Mesenchymal stem cell (in vitro differentiated cells and primary cell): ENCODE results near the gene PLXNA2.

ENCODE experiments used
- DNase-seq: peaks from one replicate; pipeline ENCODE4 v3.0.0-alpha.2; 2013
- H2AFZ ChIP-seq: one replicate; pipeline ENCODE4 v1.6.1; 2013; ENCODE audit warnings: low read depth, mild to moderate bottlenecking, control low read depth, inconsistent platforms, low read length, moderate library complexity
- H2AK5ac ChIP-seq: 2 replicates; pipeline ENCODE4 v1.6.1; 2013; ENCODE audit warnings: low read length, moderate library complexity, mild to moderate bottlenecking, inconsistent platforms; ENCODE audit not compliant: severe bottlenecking
- H2BK120ac ChIP-seq: one replicate; pipeline ENCODE4 v1.6.1; 2013; ENCODE audit warnings: low read depth, mild to moderate bottlenecking, inconsistent platforms, low read length, moderate library complexity
- H2BK12ac ChIP-seq, 2 experiments: one replicate each; pipeline ENCODE4 v1.6.1; 2013; ENCODE audit warnings: inconsistent platforms in 2 of 2, low read length in 2 of 2, mild to moderate bottlenecking in 2 of 2, moderate library complexity in 2 of 2, control low read depth in 1 of 2
- H2BK15ac ChIP-seq: one replicate; pipeline ENCODE4 v1.6.1; 2013; ENCODE audit warnings: mild to moderate bottlenecking, low read depth, inconsistent platforms; ENCODE audit not compliant: poor library complexity, severe bottlenecking
- H2BK5ac ChIP-seq: 2 replicates; pipeline ENCODE4 v1.6.1; 2013; ENCODE audit warnings: low read depth, mild to moderate bottlenecking, low read length, control low read depth, inconsistent platforms; ENCODE audit not compliant: poor library complexity, severe bottlenecking
- H3K14ac ChIP-seq, 2 experiments: one replicate each; pipeline ENCODE4 v1.6.1; 2013; ENCODE audit warnings: inconsistent platforms in 2 of 2, low read length in 2 of 2, control low read depth in 1 of 2, mild to moderate bottlenecking in 1 of 2, moderate library complexity in 1 of 2
- H3K18ac ChIP-seq, 2 experiments: one replicate each; pipeline ENCODE4 v1.6.1; 2013; ENCODE audit warnings: inconsistent platforms in 2 of 2, low read length in 2 of 2, control low read depth in 1 of 2, low read depth in 1 of 2, mild to moderate bottlenecking in 1 of 2
- H3K23ac ChIP-seq, 2 experiments: one replicate each; pipeline ENCODE4 v1.6.1; 2013; ENCODE audit warnings: inconsistent platforms in 2 of 2, low read length in 2 of 2, mild to moderate bottlenecking in 2 of 2, moderate library complexity in 2 of 2, control low read depth in 1 of 2
- H3K27ac ChIP-seq: 2 replicates; pipeline ENCODE4 v1.5.1; 2013; ENCODE audit warnings: mild to moderate bottlenecking, moderate library complexity, low read length, control low read depth, inconsistent platforms; ENCODE audit not compliant: poor library complexity, severe bottlenecking
- H3K27me3 ChIP-seq, 2 experiments: 2 replicates each; pipeline versions ENCODE4 v1.6.1 to v1.7.0; 2013; ENCODE audit warnings: low read length in 2 of 2, mild to moderate bottlenecking in 2 of 2, moderate library complexity in 2 of 2, control low read depth in 1 of 2, inconsistent platforms in 1 of 2; ENCODE audit not compliant: control insufficient read depth in 1 of 2, insufficient read depth in 1 of 2
- H3K36me3 ChIP-seq, 2 experiments: 2 replicates each; pipeline versions ENCODE4 v1.6.1 to v1.7.0; 2013; ENCODE audit warnings: low read length in 2 of 2, control low read depth in 1 of 2, inconsistent platforms in 1 of 2, low read depth in 1 of 2, mild to moderate bottlenecking in 1 of 2; ENCODE audit not compliant: insufficient read depth in 2 of 2, control insufficient read depth in 1 of 2
- H3K4ac ChIP-seq, 2 experiments: one replicate each; pipeline ENCODE4 v1.6.1; 2013; ENCODE audit warnings: inconsistent platforms in 2 of 2, low read length in 2 of 2, mild to moderate bottlenecking in 2 of 2, moderate library complexity in 2 of 2, control low read depth in 1 of 2, low read depth in 1 of 2
- H3K4me1 ChIP-seq: 2 replicates; pipeline ENCODE4 v1.6.1; 2013; ENCODE audit warnings: low read depth, low read length, control low read depth; ENCODE audit not compliant: control insufficient read depth, insufficient read depth
- H3K4me2 ChIP-seq: 2 replicates; pipeline ENCODE4 v1.6.1; 2013; ENCODE audit warnings: low read length, mild to moderate bottlenecking, inconsistent platforms; ENCODE audit not compliant: poor library complexity, severe bottlenecking
- H3K4me3 ChIP-seq, 2 experiments: 2 replicates each; pipeline versions ENCODE4 v1.5.1 to v1.7.0; 2013; ENCODE audit warnings: low read length in 2 of 2, mild to moderate bottlenecking in 2 of 2, control low read depth in 1 of 2, low read depth in 1 of 2; ENCODE audit not compliant: insufficient read depth in 1 of 2
- H3K79me1 ChIP-seq: replicated peaks from 2 replicates; pipeline ENCODE4 v1.6.1; 2013; ENCODE audit warnings: mild to moderate bottlenecking, control low read depth, low read length, inconsistent platforms; ENCODE audit not compliant: poor library complexity, severe bottlenecking
- H3K9ac ChIP-seq: 2 replicates; pipeline ENCODE4 v1.7.0; 2013; ENCODE audit warnings: mild to moderate bottlenecking, low read length, moderate library complexity
- H3K9me3 ChIP-seq: 2 replicates; pipeline ENCODE4 v1.7.0; 2013; ENCODE audit warnings: mild to moderate bottlenecking, low read length; ENCODE audit not compliant: control insufficient read depth
- H4K8ac ChIP-seq: one replicate; pipeline ENCODE4 v1.6.1; 2013; ENCODE audit warnings: inconsistent platforms, mild to moderate bottlenecking, low read length, moderate library complexity
- H4K91ac ChIP-seq: one replicate; pipeline ENCODE4 v1.6.1; 2013; ENCODE audit warnings: mild to moderate bottlenecking, low read length, inconsistent platforms
- WGBS: methylation state at CpG from one replicate; pipeline ENCODE4 v1.1.7; 2013; ENCODE audit warnings: mixed read lengths; 5-methylcytosine and 5-hydroxymethylcytosine counted together

PLXNA2 gene

DNA sequence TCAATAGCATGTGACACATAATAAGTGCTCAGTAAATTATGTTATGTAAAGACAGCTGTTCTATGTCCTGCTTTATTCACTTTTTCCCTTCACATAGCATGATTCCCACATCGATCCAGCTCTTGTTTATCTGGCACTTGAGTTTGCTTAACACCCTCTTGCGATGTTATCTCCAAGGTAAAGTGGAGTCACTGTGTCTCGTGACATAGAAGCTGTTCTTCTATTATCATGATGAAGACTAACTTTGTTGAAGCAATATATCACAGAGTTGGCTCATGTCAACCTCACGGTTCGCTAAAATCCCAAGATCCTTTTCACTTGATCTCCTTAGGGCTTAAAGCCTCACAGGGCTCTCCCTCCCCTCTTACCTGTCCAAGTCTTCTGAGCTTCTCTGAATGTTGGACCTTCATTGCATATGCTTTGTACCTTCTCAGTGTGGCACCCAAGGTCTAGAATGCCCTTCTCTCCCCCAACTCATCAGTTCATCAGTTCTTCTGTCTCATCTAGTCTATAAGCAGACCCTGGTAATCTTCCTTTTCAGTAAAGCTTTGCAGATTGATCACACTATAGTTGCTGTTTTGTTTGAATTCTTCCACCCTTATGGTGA lies 38.0 kb downstream of the PLXNA2 start:
- Histone ChIP-seq H3K4me2 (no peak overlapping the region), H2BK12ac (peak overlapping the region; percentile 70 to 86), H2BK120ac (peak overlapping the region; percentile 43), H3K36me3 (no peaks in the 10 kb centered on the region), H3K4me1 (peaks cover 23% of the 10 kb centered on the region), H3K79me1 (no peaks in the 10 kb centered on the region), H3K9ac (no peak overlapping the region), H2BK15ac (no peak overlapping the region), H2BK5ac (no peak overlapping the region), H2AK5ac (no peak overlapping the region), H3K4me3 (no peak overlapping the region), H3K18ac (peak overlapping the region; percentile 66 to 77), H2AFZ (no peak overlapping the region), H3K27me3 (no peaks in the 10 kb centered on the region), H4K8ac (no peak overlapping the region), H3K14ac (no peak overlapping the region), H3K4ac (peak overlapping the region; percentile 41 to 67), H3K27ac (no peak overlapping the region), H4K91ac (no peak overlapping the region), H3K23ac (no peak overlapping the region), H3K9me3 (no peaks in the 10 kb centered on the region)
- DNase-seq = peak; percentile 72
- 68% methylated on average over 5 of the region's 5 CpGs for WGBS

DNA sequence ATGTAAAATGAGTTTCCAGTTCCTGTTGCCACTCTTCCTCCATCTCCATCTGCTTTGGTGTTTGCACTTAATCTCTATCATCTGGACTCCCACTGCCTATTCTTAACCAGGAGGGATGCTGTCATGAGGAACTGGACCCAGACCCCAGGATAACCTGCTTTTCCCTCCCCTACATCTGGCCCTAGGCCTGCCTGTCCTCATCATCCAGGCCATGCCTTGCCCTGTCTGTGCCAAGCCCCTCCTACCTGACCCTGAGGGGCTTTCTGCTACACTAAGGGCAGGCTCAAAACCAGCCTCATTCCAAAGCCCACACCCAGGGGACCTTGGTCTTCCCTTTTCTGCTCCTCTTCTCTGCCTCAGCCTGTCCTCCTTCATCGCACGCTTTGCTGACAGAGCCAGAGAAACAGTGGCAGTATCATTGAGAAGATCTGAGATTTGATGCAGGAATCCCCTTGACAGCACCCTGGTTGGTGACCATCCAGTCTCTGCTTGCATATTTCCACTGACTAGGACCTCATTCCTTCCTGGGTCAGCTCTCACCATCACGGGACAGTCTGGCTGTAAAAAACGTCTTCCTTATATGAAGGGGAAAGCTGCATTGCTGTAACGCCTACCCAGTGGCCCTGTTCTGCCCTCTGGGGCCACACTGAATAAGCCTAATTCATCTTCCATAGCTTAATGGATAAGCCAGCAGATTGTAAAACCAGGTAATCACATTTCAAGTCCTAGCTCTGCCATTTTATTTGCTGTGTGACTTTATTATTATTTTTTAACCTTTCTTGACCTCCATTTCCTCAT lies 38.8 kb downstream of the PLXNA2 start:
- no peak overlapping the region for H3K27ac ChIP-seq
- no peak overlapping the region for H2BK15ac ChIP-seq
- no peak overlapping the region for H3K4me2 ChIP-seq
- peak overlapping the region; percentile 34 to 75 for H3K18ac ChIP-seq
- H4K8ac ChIP-seq = peak overlapping the region; percentile 0
- peaks cover 26% of the 10 kb centered on the region for H3K4me1 ChIP-seq
- no peaks in the 10 kb centered on the region for H3K36me3 ChIP-seq
- H2BK5ac ChIP-seq = no peak overlapping the region
- peak overlapping the region; percentile 58 for H4K91ac ChIP-seq
- WGBS = 89% methylated on average over 5 of the region's 5 CpGs
- peak overlapping the region; percentile 12 to 81 for H2BK12ac ChIP-seq
- H3K9me3 ChIP-seq = no peaks in the 10 kb centered on the region
- DNase-seq = no peak
- no peak overlapping the region for H3K9ac ChIP-seq
- H3K4me3 ChIP-seq = no peak overlapping the region
- H3K14ac ChIP-seq = peak overlapping the region in 1 of 2 experiments; percentile 8
- no peak overlapping the region for H2AK5ac ChIP-seq
- peak overlapping the region in 1 of 2 experiments; percentile 6 for H3K4ac ChIP-seq
- peak overlapping the region; percentile 11 for H2BK120ac ChIP-seq
- H3K79me1 ChIP-seq = no peaks in the 10 kb centered on the region
- no peak overlapping the region for H2AFZ ChIP-seq
- H3K23ac ChIP-seq = no peak overlapping the region
- H3K27me3 ChIP-seq = no peaks in the 10 kb centered on the region

DNA sequence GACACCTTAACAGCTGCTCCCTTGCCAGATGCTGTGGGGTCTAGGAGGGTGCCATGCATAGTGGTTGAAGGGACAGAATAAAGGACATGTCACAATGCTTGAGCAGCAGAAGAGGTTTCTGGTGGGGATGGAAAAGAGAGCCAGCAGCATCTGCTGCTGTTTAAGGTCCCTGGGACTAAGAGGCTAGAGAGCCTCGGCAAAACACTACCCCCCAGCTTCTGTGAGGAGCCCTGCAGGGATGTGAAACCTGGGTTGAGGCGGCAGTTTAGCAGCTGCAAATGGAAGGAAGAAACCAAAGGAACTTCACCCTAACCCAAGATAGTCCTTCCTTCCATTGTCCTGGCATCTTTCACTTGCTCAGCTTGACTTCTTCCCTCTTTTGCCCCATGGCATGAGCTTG lies 39.4 kb downstream of the PLXNA2 start:
- Histone ChIP-seq H3K4me3 (no peak overlapping the region), H2AFZ (no peak overlapping the region), H3K18ac (peak overlapping the region; percentile 25 to 34), H3K4me2 (no peak overlapping the region), H3K27me3 (no peaks in the 10 kb centered on the region), H3K23ac (no peak overlapping the region), H2BK15ac (no peak overlapping the region), H3K4ac (no peak overlapping the region), H3K36me3 (no peaks in the 10 kb centered on the region), H3K79me1 (no peaks in the 10 kb centered on the region), H2BK120ac (peak overlapping the region; percentile 88), H2AK5ac (peak overlapping the region; percentile 15), H2BK5ac (no peak overlapping the region), H4K8ac (peak overlapping the region; percentile 50), H3K9me3 (no peaks in the 10 kb centered on the region), H4K91ac (peak overlapping the region; percentile 84), H3K27ac (no peak overlapping the region), H3K4me1 (peaks cover 22% of the 10 kb centered on the region), H2BK12ac (peak overlapping the region; percentile 12 to 75), H3K9ac (no peak overlapping the region), H3K14ac (no peak overlapping the region)
- DNase-seq = no peak
- WGBS = 100% methylated on average over 2 of the region's 2 CpGs

DNA sequence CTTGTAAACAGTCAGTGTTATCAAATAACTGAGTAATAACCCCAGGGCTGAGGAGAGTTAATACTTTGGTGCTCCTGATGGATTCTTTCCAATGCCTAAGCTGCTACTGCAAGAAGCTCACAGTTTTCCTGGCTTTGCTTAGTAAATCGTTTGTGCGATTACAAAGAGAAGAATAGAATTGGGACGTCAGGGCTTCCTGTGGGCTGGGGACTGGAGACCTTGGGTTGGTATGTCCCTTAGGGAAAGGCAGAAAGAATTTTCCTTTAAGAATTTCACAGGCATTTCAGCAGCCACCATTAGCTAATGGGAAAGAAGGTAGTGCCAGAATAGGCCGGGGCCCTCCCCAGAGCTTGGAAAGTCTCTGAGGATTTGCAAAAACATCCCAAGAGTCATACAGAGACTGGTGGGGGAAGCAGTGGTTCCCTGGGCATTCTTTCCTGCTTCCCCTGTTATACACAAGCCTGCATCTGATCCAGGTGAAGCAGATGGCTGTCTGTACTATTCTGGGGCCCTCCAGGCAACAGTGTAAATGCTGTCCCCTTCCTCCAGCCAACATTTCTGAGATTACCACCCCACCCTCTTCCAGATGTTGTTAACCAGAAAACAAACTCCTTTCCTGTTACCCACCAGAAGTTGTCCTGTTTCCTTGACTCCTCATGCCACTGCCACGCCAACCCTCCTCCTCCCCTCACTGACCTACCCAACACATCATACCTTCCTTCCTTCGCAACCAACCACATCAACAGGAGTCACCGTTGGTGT lies 40.2 kb downstream of the PLXNA2 start:
- Histone ChIP-seq H3K4me1 (peaks cover 20% of the 10 kb centered on the region), H2AFZ (no peak overlapping the region), H3K23ac (no peak overlapping the region), H3K27ac (no peak overlapping the region), H3K18ac (peak overlapping the region; percentile 49 to 73), H3K9me3 (no peaks in the 10 kb centered on the region), H4K8ac (peak overlapping the region; percentile 76), H3K4me3 (no peak overlapping the region), H3K79me1 (no peaks in the 10 kb centered on the region), H3K4me2 (no peak overlapping the region), H3K14ac (no peak overlapping the region), H2BK12ac (peak overlapping the region; percentile 75 to 87), H2BK5ac (no peak overlapping the region), H2BK120ac (peak overlapping the region; percentile 88), H2BK15ac (peak overlapping the region; percentile 15), H3K27me3 (no peaks in the 10 kb centered on the region), H2AK5ac (no peak overlapping the region), H3K4ac (peak overlapping the region in 1 of 2 experiments; percentile 43), H3K36me3 (no peaks in the 10 kb centered on the region), H4K91ac (peak overlapping the region; percentile 44), H3K9ac (no peak overlapping the region)
- DNase-seq = peak; percentile 49
- WGBS = 78% methylated on average over 7 of the region's 7 CpGs
